HG02981 (cell line): ENCODE results near the gene WT1.

Source experiments
- ATAC-seq: cut with Tn5 transposase; IDR thresholded peaks from one replicate; pipeline ENCODE4 v1.9.1; 2021; ENCODE audit warnings: mild to moderate bottlenecking, moderate library complexity; ENCODE audit not compliant: unreplicated experiment

The WT1 gene

GRCh38 chr11:32340181-32340580, 95.2 kb downstream of the WT1 start:
- no peak for ATAC-seq
